ENCODE results near the gene SCO2.

- no peak for TF ChIP-seq ZNF121 (tag by site-specific recombination; IDR thresholded peaks at IDR 0.05)
- TF ChIP-seq TSHZ1 (tag by site-specific recombination; IDR thresholded peaks at IDR 0.05; ENCODE audit: borderline replicate concordance), result no peak
- TF ChIP-seq CTCF (tag by site-specific recombination; IDR thresholded peaks at IDR 0.05), result no peak
Observed at GRCh38 chr22:50497093-50497492, 28.3 kb downstream of the SCO2 start.
